ENCODE measurements around the gene KCNMA1.

DNA sequence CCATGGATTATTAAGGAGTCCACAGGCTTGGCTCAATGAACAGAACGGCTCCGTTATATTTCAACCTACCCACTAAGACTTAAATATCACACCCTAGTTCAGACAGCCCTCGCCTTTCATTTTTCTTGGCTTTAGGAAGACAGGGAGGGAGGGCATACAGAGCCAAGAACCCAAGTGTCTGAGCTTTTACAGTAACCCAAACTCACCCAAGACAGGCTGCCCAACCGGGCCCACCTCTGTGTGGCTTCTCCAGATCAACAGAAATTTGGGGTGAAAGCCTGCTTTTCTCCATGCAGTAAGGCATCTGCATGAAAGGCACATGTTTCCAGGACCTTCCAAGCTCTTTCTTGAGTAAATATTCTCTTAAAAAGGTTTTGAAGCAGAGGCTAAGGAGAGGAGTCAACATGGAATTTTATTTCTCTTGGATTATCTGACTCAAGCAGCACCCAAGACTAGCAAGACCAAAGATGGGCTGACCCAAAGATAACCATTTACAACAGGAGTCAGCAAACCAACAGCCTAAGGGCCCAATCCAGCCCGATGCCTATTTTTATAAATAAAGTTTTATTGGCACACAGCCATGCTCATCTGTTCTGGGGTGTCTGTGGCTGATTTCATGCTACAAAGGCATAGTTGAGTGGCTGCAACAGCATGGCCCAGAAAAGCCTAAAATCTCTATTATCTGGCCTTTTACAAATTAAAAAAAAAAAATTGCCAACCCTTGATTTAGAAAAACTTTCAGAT lies 90.1 kb downstream of the KCNMA1 start:
- TF ChIP-seq EP300 (IDR thresholded peaks at IDR 0.05) (no peak), POLR2AphosphoS5 (IDR thresholded peaks at IDR 0.05) (no peak)
- TF ChIP-seq, protein P1, sequence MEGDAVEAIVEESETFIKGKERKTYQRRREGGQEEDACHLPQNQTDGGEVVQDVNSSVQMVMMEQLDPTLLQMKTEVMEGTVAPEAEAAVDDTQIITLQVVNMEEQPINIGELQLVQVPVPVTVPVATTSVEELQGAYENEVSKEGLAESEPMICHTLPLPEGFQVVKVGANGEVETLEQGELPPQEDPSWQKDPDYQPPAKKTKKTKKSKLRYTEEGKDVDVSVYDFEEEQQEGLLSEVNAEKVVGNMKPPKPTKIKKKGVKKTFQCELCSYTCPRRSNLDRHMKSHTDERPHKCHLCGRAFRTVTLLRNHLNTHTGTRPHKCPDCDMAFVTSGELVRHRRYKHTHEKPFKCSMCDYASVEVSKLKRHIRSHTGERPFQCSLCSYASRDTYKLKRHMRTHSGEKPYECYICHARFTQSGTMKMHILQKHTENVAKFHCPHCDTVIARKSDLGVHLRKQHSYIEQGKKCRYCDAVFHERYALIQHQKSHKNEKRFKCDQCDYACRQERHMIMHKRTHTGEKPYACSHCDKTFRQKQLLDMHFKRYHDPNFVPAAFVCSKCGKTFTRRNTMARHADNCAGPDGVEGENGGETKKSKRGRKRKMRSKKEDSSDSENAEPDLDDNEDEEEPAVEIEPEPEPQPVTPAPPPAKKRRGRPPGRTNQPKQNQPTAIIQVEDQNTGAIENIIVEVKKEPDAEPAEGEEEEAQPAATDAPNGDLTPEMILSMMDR (IDR thresholded peaks at IDR 0.05): no peak
